Left kidney (tissue), 2 donors: ENCODE data around the gene DHX34. TPM values are rescaled to one million over a fixed set of nuclear protein-coding genes. Genes with fewer than 3 reads are reported as not detected.
"Not testable (repeated sequence)": the region's sequence is repeated elsewhere in the genome, so short reads cannot be mapped to it uniquely, and the experiment has no call there.

Experiments used
- DNase-seq: peaks from one replicate; pipeline ENCODE4 v3.0.0-alpha.2; 2013
- polyA plus RNA-seq: library from polyadenylated mRNA; unstranded; fragments of 120-200 nt; gene quantifications from one replicate; pipeline ENCODE4 v1.2.1, GENCODE V29; 2013; ENCODE audit not compliant: insufficient read length

The DHX34 gene
- polyA plus RNA-seq, 1 donor: 12.5 TPM

DNA sequence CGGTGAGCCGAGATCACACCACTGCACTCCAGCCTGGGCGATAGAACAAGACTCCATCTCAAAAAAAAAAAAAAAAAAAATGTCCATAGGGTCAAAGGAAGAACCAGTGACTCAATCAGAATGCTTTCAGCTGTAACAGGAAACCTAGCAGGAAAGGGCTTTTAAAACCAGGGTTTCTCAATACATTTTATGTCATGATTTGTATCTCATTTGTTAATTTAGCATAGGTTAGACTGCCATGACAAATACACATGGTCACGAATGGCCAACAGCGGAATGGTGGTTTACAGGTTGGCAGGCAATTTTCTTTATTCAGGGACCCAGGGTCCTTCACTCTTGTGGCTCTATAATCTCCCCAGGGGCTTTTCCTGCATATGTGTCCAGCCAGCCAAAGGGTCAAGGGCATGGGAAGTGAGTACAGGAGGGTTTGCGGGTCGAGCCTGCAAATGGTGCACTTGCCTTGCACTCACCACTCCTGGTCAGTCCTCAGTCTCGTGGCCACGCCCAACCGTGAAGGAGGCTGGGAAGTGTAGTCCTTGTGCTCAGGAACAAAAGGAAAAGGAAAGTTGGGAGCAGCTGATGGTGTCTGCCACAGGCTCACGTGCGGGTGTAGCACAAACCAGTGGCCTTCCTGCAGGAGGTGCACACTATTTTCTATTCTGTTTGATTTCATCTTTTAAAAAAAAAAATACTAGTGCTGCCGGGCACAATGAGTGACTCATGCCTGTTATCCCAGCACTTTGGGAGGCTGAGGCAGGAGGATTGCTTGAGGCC lies 14.8 kb downstream of the DHX34 start:
- no peak for DNase-seq

GRCh38 chr19:47365455-47365854 lies 16.3 kb downstream of the DHX34 start:
- DNase-seq: not testable (repeated sequence)

DNA sequence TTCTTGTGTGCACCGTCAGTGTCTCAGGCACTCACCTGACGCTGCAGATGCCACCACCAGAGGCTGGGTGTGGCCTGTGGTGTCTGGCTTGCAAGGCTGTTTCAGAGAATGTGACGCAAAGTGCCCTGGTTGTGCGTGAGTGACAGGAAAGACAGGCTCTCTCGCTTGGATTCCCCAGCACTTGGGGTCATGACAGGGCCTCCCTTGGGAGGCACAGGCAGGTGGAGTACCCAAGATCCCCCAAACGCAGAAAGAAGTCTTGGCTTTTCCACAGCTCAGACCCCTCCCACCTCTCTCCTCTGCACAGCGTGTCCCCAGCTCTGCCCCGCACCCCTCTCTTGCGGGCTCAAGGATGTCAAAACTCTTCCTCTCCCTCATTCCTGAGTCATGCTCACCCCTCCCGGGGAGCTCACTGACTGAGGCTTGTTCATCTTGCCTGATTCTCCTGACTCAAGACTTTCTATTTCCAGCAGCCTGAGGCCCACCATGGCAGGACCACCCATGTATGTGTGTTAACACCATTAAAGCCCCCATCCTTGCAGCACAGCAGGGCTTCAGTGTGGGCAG lies 21.0 kb downstream of the DHX34 start:
- DNase-seq: no peak

GRCh38 chr19:47371261-47371660 lies 22.1 kb downstream of the DHX34 start:
- DNase-seq: no peak

DNA sequence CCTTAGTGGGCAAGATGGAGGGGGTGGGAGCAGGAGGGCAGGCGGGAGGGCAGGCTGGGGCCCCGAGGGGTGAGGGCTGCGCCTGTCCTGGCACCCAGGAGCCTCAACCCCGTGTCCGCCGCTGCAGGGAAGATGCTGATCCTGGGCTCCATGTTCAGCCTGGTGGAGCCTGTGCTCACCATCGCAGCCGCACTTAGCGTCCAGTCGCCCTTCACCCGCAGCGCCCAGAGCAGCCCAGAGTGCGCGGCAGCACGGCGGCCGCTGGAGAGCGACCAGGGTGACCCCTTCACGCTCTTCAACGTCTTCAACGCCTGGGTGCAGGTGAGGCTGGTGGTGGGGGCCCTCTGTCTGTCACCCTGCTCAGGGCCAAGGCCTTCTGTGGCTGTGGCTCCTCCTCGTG lies 23.5 kb downstream of the DHX34 start:
- DNase-seq: no peak

- no peak for DNase-seq
Observed at GRCh38 chr19:47373246-47374240, 24.4 kb downstream of the DHX34 start.

DNA sequence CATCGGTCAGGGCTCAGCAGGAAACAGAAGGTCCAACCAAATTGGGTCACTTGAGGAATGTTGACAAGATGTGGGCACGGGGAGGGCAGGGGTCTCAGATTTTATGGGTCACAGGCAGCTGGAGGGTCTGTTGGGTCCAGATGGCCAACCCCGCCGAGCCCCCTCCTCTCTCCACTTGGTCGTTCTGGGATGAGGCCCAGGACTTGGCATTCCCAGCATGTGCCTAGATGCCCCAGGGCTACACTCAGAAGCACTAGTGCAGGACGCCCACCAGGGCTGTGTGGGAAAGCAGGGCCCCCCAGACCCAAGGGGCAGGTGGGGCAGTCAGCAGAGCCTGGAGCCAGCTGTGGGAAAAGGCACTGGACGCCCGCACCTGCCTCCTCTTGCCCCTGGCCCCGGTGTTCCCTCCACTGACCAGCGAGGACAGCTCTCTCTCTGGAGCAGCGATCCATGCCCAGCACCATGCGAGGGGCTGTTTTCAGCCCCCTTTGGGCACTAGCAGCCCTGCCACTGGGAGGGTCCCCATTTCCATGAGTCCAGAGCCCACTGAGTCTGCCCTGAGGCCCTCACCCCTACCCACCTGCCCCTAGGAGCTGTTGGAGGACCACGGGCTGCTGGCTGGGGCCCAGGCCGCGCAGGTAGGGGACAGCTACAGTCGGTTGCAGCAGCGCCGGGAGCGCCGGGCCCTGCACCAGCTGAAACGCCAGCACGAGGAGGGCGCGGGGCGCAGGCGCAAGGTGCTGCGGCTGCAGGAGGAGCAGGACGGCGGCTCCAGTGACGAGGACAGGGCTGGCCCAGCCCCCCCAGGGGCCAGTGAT lies 26.0 kb downstream of the DHX34 start:
- no peak for DNase-seq

- no peak for DNase-seq
Observed at GRCh38 chr19:47375694-47376588, 26.8 kb downstream of the DHX34 start.

DNA sequence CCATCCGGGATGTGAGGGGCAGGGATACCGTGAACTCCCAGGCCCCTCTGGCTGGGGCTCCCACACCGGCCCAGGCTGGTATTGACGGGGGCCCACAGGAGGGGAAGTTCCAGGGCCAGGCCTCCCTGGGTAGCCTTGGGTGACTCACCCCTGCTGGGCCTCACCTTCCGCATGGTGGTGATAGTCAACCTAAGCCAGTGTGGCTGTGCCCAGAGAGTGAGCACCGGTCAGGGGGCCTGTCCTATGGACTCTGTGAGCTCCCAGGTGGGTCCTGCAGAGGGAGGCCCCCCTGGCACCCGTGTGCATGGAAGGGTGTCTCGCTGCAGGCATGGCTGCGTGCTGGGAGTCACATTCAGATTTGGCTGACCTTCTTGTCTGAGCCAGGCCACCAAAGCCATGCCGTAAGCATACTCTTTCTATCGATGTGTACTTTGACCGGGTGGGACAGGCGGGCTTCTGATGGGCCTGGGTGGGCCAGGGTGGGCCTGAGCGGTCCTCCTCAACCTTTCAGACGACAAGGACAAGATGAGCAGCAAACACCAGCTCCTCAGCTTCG lies 27.6 kb downstream of the DHX34 start:
- no peak for DNase-seq

- no peak for DNase-seq
Observed at GRCh38 chr19:47377208-47377701, 28.1 kb downstream of the DHX34 start.

GRCh38 chr19:47377801-47378200 lies 28.7 kb downstream of the DHX34 start:
- DNase-seq: no peak

- no peak for DNase-seq
Observed at GRCh38 chr19:47378246-47378645, 29.1 kb downstream of the DHX34 start.

GRCh38 chr19:47379381-47379938 lies 30.3 kb downstream of the DHX34 start:
- no peak for DNase-seq

GRCh38 chr19:47380559-47380958 lies 31.4 kb downstream of the DHX34 start:
- DNase-seq: no peak

DNA sequence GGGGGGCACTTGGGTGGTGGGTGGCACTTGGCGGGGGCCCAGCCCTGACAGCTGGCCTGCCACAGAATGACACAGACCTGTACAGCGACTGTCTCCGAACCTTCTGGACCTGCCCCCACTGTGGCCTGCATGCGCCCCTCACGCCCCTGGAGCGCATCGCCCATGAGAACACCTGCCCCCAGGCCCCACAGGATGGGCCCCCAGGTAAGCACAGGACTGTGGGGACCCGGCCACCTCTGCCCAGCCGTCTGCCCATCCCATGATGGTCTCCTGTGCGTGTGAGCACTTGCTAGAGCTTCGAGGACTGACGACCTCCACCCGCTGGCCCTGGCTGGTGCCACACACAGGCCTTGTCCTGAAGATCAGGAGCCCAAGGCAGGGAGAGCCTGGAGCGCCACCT lies 32.0 kb downstream of the DHX34 start:
- DNase-seq: no peak

DNA sequence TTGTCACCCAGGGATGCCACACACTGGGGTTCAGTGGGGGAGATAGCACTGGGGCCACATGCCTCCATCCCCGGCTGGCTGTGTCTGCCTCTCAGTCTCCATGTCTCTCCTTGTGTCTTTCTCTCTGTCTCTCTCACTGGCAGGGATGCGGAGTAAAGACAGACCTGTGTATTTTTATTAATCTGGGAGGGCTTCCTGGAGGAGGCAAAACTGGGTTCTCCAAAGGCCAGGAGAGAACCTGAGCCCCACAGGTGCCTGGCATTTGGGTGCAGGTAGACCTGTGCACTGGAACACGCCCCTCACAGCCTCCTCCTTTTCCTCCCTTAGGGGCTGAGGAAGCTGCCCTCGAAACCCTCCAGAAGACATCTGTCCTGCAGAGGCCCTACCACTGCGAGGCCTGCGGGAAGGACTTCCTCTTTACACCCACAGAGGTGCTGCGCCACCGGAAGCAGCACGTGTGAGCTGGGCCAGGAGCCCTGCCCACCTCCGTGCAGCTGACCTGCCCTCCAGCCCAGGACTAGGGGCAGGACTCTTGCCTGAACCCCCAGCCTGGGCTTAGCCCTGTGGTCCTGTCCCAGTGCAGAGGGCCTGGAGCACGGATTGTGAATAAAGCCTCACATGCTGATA lies 32.7 kb downstream of the DHX34 start:
- DNase-seq: no peak

- DNase-seq: not testable (repeated sequence)
Observed at GRCh38 chr19:47383890-47384289, 34.8 kb downstream of the DHX34 start.

DNA sequence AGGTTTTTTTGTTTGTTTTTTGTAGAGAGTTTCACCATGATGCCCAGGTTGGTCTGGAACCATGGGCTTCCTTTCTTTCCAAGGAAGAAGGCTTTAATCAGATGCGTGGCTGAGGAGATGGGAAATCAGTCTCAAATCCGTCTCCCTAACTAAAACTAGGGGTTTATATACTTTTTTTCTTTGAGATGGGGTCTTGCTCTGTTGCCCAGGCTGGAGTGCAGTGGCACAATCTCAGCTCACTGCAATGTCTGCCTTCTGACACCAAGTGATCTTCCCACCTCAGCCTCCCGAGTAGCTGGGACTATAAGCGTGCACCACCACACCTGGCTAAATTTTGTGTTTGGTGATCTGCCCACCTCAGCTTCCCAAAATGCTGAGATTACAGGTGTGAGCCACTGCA lies 35.4 kb downstream of the DHX34 start:
- DNase-seq: not testable (repeated sequence)

- DNase-seq: not testable (repeated sequence)
Observed at GRCh38 chr19:47386582-47386981, 37.5 kb downstream of the DHX34 start.
